Endothelial cell of umbilical vein (primary cell): ENCODE data around the gene UCMA.

ENCODE experiments used
- EZH2 ChIP-seq: IDR thresholded peaks from 2 replicates; pipeline ENCODE4 v1.6.1; 2012; ENCODE audit warnings: borderline replicate concordance, low read depth, mild to moderate bottlenecking, moderate library complexity, low read length, inconsistent platforms; ENCODE audit not compliant: severe bottlenecking
- POLR2A ChIP-seq: IDR thresholded peaks from 2 replicates; pipeline ENCODE4 v1.6.1; 2012; ENCODE audit warnings: low read depth, mild to moderate bottlenecking, control low read depth, low read length
- TF ChIP-seq, protein P1 (sequence below), 2 donors: IDR thresholded peaks; 1 replicate in 1 of 2; 2 replicates in 1 of 2; pipeline ENCODE4 v1.5.1; 2011; ENCODE audit warnings: low read length in 2 of 2, mild to moderate bottlenecking in 2 of 2, moderate library complexity in 2 of 2, control low read depth in 1 of 2, inconsistent platforms in 1 of 2, low read depth in 1 of 2; ENCODE audit not compliant: insufficient read depth in 1 of 2; ENCODE audit errors: extremely low read depth in 1 of 2

DNA sequence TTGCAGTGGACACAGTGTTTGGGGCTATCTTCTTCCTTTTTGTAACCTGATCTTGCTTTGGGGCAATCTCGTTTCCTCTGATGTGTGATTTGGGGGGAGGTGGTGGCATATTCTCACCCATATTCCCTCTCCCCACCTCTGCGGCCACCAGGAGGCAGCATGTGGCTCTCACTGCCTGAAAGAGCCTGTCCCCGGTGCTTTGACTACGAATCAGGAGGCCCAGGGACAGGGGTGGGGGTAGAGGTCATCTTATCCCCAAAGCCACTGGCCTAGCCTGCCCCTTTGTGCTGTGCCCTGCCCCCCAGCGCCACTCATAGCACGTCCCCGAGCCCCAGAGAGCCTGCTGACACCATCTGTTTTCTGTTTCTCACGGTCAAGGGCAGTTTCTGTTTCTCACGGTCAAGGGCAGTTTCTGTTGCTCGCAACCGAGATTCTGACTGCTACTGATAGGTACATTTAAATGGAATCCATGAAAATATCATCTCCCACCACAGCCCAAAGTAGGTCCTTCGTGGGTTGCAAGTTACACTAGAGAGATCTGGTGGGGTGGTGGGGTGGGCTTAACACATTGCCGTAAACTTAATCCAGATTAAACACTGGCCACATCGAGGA, 37.5 kb upstream of the UCMA start:
- TF ChIP-seq, protein P1, sequence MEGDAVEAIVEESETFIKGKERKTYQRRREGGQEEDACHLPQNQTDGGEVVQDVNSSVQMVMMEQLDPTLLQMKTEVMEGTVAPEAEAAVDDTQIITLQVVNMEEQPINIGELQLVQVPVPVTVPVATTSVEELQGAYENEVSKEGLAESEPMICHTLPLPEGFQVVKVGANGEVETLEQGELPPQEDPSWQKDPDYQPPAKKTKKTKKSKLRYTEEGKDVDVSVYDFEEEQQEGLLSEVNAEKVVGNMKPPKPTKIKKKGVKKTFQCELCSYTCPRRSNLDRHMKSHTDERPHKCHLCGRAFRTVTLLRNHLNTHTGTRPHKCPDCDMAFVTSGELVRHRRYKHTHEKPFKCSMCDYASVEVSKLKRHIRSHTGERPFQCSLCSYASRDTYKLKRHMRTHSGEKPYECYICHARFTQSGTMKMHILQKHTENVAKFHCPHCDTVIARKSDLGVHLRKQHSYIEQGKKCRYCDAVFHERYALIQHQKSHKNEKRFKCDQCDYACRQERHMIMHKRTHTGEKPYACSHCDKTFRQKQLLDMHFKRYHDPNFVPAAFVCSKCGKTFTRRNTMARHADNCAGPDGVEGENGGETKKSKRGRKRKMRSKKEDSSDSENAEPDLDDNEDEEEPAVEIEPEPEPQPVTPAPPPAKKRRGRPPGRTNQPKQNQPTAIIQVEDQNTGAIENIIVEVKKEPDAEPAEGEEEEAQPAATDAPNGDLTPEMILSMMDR (IDR thresholded peaks at IDR 0.05; ENCODE audit: extremely low read depth in 1 of 2, insufficient read depth in 1 of 2, low read depth in 1 of 2, low read length in 2 of 2), result peak; percentile 46 to 61
- TF ChIP-seq POLR2A (no peak), EZH2 (no peak)
